AG08396 (cell line): ENCODE data around the gene PACSIN3.

Source experiments
- DNase-seq: peaks from one replicate; pipeline ENCODE4 v3.0.0; 2012; ENCODE audit warnings: low spot score, mixed read lengths

The PACSIN3 gene

DNA sequence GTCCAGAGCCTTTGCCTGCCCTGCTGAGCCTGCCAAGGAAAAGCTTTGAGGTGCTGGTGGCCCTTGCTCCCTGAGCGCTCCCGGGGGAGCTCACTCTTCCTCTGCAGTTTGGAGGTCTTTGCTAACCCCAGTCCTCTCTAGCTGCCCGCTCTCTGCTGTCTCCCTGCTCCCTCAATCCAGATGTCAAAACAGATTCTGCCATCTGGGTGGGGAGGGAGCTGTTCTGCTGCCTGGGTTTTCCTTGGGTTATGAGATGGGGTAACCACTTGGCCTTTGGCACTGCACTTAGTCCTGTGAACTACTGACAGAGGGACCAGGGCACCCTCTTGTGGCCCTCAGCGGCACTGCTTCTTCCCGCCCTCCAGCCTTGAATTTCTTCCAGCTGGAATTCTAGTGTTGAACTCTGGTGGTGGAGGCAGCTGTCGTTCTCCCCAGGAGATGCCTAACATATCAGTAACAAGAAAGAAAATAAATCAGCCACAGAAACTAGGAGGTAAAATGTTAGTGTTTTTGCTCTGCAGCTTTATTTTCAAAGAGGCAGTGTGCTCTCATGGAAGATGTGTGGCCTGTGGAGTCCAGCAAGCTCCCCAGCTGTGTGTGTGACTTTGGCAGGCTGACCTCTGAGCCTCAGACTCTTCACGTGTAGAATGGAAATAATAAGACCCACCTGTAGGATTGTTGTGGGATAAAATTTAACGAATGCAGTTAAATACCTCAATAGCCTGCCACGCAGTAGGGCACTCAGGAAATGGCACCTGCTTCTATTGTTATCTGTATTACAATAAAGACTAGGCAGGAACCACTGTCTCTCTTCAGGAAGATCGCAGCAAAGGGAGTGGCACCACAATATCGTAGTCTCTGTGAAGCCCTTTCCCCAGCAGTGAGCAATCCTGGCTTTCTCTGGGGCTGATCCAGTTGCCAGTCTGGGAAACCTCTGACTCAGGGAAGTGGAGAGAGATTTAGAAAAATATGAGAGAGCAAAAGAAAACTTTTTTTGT lies 33.0 kb downstream of the PACSIN3 start:
- DNase-seq, result peak; percentile 86

DNA sequence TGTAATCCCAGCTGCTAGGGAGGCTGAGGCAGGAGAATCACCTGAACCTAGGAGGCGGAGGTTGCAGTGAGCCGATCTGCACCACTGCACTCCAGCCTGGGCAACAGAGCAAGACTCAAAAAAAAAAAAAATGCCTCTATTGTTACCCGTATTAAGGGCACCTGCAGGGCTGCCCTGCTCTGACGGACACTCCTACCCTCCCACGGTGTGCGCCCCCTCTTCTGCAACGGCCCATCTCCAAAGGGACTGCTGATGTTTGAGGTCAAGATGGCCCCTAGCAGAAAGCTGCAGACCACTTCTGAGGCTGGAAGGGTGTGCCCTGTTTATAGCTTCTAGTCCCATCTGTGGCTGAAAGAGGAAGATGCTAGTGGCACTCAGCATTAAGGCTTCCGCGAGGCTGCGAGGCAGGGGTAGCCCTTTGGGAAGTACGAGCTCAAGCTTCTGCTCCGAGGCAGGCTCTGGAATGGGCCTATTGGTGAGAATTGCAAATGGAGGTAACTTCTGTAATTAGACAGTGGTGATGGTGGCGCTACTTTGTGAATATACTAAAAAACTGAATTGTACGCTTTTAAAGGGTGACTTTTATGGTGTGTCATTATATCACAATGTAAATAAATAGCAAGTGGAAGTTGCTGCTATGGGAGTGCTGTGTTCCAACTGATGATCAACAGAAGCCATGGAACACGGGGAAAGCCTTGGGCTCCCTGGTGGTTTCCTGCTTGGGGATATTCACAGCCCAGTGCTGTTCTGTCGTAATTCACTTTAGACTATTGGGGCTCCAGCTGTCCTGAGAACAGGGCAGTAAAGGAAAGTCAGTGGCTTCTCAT lies 33.9 kb downstream of the PACSIN3 start:
- no peak for DNase-seq

DNA sequence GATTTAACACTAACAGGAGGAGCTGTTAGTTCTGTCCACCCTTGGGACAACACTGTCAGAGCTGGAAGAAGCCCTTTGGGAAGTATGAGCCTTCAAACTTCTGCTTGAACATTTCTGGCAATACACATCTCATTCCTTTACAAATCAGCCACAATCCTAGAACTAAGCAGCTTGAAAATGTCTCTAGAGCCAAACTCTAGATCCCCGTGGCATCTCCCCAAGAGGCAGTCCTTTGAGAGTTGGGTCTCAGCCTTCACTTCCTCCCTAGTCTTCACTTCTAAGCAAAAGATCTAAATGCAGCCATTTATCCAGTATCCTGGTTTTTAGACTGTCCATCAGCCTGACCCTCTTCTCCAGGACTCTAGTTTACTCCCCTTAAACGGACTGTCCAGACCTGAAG lies 36.5 kb downstream of the PACSIN3 start:
- DNase-seq, result no peak

DNA sequence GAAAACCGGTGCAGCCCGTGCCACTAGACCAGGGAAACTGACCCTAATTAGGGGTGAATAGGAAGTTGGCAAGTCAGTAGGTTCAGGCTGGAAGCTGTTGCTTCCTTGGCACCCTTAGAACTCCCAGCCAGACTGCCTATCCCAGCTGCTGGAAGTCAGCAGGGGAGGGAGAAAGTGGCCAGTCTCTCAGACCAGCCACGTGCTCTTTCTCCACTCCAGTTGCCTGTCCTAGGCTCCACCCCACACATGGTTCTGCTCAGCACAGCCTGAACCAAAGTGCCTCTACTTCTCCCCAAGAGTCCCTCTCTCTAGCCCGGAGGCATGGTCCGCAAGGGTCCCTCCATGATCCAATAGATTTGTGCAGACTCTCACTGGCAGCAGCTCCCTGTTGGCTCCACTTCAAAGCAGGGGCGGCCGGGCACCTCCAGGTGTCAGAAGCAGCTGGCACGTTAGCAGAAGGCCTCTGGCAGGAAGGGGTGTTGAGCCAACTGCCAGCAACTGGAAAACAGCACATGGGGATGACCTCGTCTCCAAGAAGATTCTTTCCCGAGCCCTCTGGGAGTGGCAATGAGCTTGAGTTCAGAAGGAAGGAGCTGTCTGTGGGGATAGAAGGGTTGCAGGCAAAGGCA lies 37.2 kb downstream of the PACSIN3 start:
- DNase-seq, result no peak

DNA sequence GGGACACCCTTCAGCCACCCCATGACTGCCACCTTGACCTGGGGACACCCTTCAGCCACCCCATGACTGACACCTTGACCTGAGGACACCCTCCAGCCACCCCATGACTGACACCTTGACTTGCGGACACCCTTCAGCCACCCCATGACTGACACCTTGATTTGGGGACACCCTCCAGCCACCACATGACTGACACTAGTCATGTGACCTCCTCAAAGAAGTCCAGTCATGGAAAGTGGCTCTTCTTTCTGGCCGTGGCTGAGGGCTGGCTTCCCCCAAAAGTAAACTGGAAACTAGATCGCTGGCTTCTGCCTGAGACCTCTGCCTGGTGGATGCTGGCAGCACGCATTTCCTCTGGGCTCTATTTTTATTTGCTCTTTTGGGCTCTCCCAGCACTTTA lies 38.0 kb downstream of the PACSIN3 start:
- no peak for DNase-seq

DNA sequence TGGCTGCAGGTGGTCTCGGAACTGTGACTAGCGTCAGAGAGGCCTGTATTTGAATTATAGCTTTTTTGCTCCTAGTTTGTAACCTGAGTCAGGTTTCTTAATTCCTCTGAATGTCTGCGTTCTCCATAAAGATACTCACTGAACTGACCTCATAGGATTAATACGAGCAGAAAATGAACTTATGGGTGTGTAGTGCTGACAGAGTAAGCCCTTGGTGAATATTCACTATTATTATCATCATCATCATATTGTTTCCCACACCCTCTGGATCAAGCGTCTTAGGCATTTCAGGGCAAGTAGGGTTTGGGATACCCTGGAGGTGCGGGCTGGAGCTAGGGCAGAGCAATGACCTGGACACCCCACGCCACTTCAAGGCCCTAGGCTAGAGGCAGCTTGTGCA lies 38.6 kb downstream of the PACSIN3 start:
- DNase-seq, result no peak

DNA sequence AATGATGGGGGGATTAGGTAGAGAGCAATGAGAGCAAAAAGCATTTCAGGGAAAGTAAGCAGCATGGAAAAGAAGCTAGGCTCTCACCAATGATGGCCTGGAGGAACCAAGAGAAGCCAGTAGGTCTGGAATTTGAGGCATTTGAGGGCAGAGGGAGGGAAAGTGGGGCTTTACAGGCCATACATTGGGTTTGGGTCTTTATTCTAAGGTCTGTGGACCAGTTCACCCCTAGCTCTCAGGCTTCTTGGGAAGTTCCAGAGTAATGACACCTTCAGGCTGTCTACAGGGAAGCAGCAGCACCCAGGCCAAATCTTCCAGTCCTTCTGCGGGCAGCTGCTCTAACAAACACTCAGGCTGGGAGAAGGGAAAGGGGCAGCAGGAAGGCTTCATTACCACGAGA lies 39.0 kb downstream of the PACSIN3 start:
- no peak for DNase-seq

DNA sequence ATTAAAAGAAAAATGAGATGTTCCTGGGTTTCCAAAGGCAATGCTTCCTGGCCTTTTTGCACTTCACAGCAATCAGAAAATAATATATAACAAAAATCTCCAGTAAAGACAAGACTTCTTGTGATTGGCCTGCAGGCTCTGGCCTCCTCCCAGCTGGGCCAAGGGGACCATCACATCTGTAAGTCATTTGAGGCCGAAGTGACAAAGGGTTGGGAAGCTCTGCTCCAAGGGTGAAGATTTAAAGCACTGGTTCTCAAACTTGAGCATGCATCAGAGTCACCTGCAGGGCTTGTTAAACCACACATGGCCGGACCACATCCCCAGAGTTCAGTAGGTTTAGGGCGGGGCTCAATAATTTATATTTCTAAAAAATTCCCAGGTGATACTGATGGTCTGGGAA lies 41.7 kb downstream of the PACSIN3 start:
- DNase-seq, result no peak

DNA sequence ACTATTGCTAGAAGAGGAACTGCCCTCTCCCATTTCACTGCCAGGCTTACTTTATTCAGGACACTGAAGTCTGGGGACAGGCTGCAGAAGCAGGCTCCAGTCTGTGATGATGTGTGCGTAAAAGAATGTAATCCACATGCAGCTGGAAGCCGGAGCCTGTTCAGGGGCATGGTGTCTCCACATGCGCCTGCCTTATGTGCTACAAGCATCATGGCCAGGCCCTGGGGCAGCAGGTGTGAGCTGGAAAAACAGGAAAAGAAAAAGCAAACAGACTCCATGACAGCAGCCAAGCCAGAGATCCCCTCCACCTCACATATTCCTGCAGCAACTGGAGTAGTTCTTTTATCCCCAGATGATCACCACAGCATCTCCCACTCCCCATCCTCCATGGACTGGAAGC lies 42.9 kb downstream of the PACSIN3 start:
- peak; percentile 85 for DNase-seq

DNA sequence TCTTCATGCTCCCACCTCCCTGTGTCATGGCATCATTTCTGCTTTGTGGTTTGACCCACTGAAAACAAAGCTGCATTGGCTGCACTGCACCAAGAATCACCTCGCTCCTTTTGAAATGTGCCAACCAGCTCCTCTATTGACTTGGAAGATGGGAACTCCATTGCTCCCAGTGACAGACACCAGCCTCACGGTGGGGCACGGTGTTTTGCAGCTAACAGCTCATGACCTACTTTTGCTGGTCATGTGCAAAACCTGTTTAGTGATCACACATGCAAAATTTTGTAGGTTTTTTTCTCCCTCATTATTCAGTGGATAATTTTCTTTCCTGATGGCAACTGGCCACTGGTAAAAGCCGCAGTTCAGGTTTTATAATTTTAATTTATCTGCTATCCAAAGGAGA lies 46.4 kb downstream of the PACSIN3 start:
- DNase-seq, result no peak

DNA sequence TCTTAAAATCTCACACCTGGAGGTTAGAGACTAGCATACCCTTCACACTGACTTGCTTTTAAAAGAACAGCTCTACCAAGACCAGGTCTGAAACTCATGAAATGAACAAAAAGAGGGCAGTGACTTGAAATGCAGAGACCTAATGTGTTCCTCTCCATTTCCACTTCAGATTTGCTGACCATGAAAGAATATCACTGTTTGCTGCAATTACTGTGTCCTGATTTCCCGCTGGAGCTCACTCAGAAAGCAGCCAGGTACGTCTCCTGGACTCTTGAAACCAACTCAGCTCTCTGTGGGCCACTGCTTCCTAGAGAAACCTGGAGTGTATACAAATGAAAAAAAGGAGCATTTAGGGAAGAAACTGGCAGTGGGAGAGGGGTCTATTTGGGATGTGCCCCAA lies 48.8 kb downstream of the PACSIN3 start:
- no peak for DNase-seq

DNA sequence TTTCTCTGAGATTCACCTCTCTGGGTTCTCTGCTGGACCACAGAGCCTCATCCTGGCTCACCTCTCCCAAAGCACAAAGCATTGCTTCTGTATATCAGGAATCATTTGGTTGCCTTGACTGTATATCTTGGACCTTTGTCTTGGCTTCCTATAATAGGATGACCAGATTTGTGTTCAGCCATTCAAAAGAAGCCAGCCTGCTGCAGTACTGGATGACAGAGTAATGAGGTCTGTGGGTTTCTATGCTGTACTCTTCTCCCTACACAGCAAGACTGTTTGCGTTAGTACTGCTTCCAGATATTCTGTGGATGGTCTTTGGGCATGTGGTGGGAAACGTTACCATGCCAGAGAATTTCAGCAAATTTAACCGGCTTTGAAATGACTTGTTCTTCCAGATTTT lies 49.3 kb downstream of the PACSIN3 start:
- no peak for DNase-seq

DNA sequence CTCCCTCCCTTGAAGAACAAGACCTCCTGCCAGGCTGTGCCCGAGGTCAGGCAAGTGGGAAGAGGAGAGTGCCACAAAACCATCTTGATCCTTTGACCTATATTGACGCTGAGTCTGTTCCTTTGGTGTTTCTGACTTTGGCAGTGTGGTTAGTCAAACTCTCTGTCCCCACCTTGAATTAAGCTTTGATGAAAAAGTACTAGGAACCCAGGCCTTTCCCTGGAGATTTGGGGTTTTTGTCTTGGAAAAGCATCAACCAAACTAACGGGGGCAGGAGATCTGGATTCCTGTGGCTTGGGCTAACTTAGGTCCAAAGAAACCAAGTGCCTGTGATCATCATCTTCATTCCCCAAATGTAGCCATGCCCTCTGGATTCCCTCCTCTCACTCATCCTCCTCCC lies 49.9 kb downstream of the PACSIN3 start:
- no peak for DNase-seq

DNA sequence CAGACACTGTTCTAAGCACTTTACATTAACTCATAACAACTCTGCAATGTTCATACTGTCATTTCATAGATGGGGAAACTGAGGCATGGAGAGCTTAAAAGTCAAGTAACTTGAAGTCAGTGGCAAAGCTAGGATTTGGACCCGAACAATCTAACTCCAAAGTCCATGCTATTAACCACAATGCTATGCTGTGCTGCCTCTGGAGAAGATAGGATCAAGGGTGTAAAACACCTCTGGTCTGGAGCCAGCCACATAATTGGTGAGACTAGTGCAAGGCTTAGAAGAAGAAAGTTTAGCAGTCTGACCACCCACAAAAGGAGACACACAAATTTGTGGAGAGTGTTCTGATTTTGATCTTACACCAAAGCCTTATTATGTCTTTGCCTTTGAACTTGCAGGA lies 53.3 kb downstream of the PACSIN3 start:
- DNase-seq, result no peak

DNA sequence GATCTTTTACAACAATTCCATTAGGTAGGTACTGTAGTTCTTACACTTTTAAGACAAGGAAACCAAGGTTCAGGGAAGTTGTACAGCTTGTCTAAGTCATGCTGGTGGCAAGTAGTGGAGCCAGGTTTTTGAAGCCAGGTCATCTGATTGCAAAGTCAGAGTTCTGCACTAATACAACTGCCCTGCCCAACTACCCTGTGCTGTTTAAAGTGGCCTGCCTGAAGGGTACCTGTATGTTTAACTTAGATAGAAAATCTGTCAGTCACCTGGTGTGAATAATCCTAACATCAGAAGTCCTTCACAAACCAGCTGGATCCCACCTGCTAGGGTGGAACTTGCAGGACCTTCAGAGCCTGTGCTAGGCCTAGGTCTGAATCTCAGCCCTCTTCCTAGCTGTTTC lies 53.7 kb downstream of the PACSIN3 start:
- DNase-seq, result no peak

DNA sequence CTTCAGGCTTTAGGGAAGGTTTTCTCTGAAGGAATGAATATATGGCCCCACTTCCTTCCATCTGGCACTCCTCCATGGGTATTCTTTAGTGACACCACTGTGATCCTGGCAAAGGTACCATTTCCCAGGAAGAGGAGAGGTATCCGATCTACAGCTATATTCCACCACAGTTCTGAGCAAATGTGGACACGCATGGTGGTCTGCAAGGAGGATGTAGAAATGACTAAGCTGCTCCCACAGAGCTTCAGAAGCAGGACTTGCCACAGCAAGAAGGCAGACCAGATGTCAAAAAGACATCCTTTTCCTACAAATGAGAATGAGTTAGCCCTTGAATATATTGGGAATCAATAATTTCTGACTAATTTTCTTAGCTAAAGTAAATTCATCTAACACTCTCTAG lies 55.1 kb downstream of the PACSIN3 start:
- no peak for DNase-seq

DNA sequence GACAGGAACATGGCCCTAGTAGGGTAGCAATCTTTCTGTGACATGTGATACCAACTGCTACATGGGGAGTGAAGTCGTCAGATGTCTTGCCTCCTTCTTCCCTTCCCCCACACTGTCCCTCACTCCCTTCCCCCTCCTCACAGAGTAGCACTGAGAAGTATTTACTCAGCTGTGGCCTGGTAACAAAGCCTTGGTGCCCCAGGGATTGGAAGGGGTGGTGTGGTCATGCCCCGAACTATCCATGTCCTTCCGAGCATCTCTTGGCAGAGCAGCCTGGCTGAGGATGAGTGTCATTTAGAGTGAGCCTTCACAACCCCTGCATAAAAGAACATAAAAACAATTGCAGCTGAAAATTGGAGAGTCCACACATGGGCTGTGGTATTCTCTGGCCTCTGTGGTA lies 55.7 kb downstream of the PACSIN3 start:
- no peak for DNase-seq
